Ovary (tissue), 9 donors: ENCODE data around the gene FOXP1. TPM values are rescaled to one million over a fixed set of nuclear protein-coding genes. Genes with fewer than 3 reads are reported as not detected.

Experiments
- DNase-seq, 5 donors: peaks; one replicate each; pipeline ENCODE4 v3.0.0-alpha.2; 2019 to 2020
- H3K27ac ChIP-seq, 2 donors: fragments of 200-600 bp; one replicate each; pipeline versions ENCODE4 v1.5.1 to v1.8.0; 2019 to 2022
- H3K27me3 ChIP-seq: fragments of 200-600 bp; one replicate; pipeline ENCODE4 v1.8.0; 2022
- H3K36me3 ChIP-seq: fragments of 200-600 bp; sonication (generic); one replicate; pipeline ENCODE4 v1.5.1; 2019
- H3K4me1 ChIP-seq: one replicate; pipeline ENCODE4 v1.8.1; 2013; ENCODE audit warnings: mild to moderate bottlenecking, moderate library complexity; ENCODE audit not compliant: insufficient read depth
- H3K4me3 ChIP-seq: fragments of 200-600 bp; sonication (generic); one replicate; pipeline ENCODE4 v1.5.1; 2017
- H3K9me3 ChIP-seq, 2 donors: fragments of 200-600 bp in 1 of 2; sonication (generic) in 1 of 2; one replicate each; pipeline versions ENCODE4 v1.5.1 to v1.8.1; 2013 to 2019; ENCODE audit warnings: mild to moderate bottlenecking in 1 of 2, moderate library complexity in 1 of 2
- CTCF ChIP-seq, 3 donors: fragments of 450-650 bp in 2 of 3; fragments of 200-600 bp in 1 of 3; IDR thresholded peaks; one replicate each; pipeline versions ENCODE4 v1.5.1 to v1.8.0; 2016 to 2022; ENCODE audit warnings: antibody characterized with exemption in 3 of 3, mild to moderate bottlenecking in 1 of 3
- EP300 ChIP-seq: sonication (generic); formaldehyde crosslinking; IDR thresholded peaks from one replicate; pipeline ENCODE4 v1.6.1; 2017; ENCODE audit warnings: antibody characterized with exemption
- POLR2A ChIP-seq: fragments of 450-650 bp; IDR thresholded peaks from one replicate; pipeline ENCODE4 v1.6.1; 2017; ENCODE audit warnings: antibody characterized with exemption, mild to moderate bottlenecking, moderate library complexity
- WGBS, 3 donors: extraction: QIAGEN DNeasy Blood & Tissue Kit in 1 of 3; methylation state at CpG; one replicate each; pipeline versions ENCODE4 v1.1.5 to v1.1.7; 2013 to 2017; 5-methylcytosine and 5-hydroxymethylcytosine counted together
- intact Hi-C, 4 donors: fragments of 100-400 bp; cut with DNase I; formaldehyde crosslinking; loops; one replicate each; pipeline versions ENCODE4 v1.11.0 to v1.15.1; 2022 to 2023
- polyA plus RNA-seq, 2 donors: library from polyadenylated mRNA; stranded (reverse); fragments of 200-250 nt in 1 of 2; fragments of 350-450 nt in 1 of 2; fragmentation: Illumina TruSeq in 1 of 2; extraction: RNeasy Lipid Tissue Mini Kit (QIAGEN cat#74804) in 1 of 2; gene quantifications; one replicate each; pipeline ENCODE4 v1.2.3, GENCODE V29; 2013 to 2014
- total RNA-seq, 7 donors: library from RNA; depleted of rRNA in 2 of 7; stranded (reverse); fragments of >200 nt in 2 of 7; fragmentation: NEBNext Ultra II Directional in 3 of 7; extraction: Animal tissue kit (Norgen Biotek cat#: 25700) in 3 of 7; gene quantifications; one replicate each; pipeline versions ENCODE4 v1.1.0 to v1.2.4, GENCODE V29; 2016 to 2023
- donor health status: DM: no; HTN: no; CAD: no; lungs with moderate emphysema.
- donor health status: DM: no; HTN: no; CAD: no.
- donor health status: Bipolar disorder and iron deficiency.
- donor health status: DM: yes; HTN: yes; CAD: no.
- donor health status: DM: no; HTN: no; CAD: no.
- donor health status: DM: yes; HTN: yes; CAD: no.

Gene FOXP1
- total and polyA plus RNA-seq, 9 donors, result 31.7 to 126 (median 114) TPM

DNA sequence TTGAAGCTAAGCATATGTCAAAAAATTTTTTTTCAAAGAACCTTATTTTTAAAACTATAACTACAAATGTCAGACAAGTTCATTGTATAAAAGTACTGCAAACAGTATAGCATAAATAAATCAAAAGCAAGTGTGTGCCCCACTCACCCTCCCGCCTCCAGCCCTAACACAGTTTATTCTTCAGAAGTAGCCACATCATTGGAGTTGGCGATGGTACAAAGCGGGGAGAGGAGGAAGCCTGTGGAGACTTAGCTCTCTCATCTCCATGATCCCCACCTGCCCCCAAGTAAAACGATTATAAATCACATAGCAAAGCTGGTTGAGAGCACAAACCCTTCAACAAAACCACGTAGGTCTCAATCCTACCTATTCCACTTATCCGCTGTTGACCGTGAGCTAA is 33.6 kb downstream of the FOXP1 start:
- TF ChIP-seq EP300, result no peak
- no peak for TF ChIP-seq CTCF (IDR thresholded peaks at IDR 0.05)
- no peak for TF ChIP-seq POLR2A
- no peak overlapping the region for H3K27ac ChIP-seq
- H3K27me3 ChIP-seq, result no peaks in the 10 kb centered on the region
- 88 to 93% (median 89%) methylated on average over 7 of the region's 7 CpGs for WGBS, 3 donors
- no peaks in the 10 kb centered on the region for H3K4me1 ChIP-seq
- H3K9me3 ChIP-seq, result no peaks in the 10 kb centered on the region
- intact Hi-C loops, result no loop called here
- no peak for DNase-seq
- no peaks in the 10 kb centered on the region for H3K36me3 ChIP-seq
- no peak overlapping the region for H3K4me3 ChIP-seq

DNA sequence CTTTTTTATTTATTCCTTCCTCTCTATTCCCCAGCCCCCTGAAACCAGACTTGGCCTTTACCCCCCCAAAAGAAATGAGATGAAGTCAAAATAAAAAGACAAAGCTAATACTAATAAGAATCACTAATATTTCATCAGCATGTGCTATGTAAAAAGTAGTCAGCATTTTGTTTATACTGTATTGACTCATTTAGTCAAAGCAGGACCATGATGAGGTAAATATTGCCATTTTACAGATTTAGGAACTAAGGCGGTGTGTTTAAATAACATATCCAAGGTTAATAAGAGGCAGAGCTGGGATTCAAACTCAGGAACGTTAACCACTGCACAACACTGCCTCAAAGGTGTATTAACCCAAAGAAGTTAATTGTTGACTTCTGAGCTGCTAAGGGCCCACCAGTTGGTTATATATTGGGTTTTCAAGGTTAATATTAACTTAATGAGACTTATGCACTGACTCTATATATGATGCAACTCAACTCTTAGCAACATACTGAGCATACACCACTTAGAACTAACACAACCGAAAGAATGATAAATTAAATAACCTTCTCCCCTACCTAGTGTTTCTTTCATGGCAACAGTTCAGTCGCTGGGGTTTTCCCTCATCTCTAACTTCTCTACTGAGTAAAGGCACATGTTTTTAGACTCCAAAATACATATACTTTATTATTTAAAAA is 34.7 kb downstream of the FOXP1 start:
- no peak for DNase-seq
- H3K27ac ChIP-seq, result no peak overlapping the region
- H3K9me3 ChIP-seq, result no peaks in the 10 kb centered on the region
- H3K4me3 ChIP-seq, result no peak overlapping the region
- H3K4me1 ChIP-seq, result no peaks in the 10 kb centered on the region
- WGBS, 3 donors, result 84 to 95% (median 90%) methylated on average over 4 of the region's 4 CpGs
- no peaks in the 10 kb centered on the region for H3K36me3 ChIP-seq
- TF ChIP-seq POLR2A, result no peak
- TF ChIP-seq CTCF (IDR thresholded peaks at IDR 0.05), result no peak
- intact Hi-C loops, result no loop called here
- H3K27me3 ChIP-seq, result no peaks in the 10 kb centered on the region

- no peaks in the 10 kb centered on the region for H3K9me3 ChIP-seq
- DNase-seq, result no peak
- no peak overlapping the region for H3K27ac ChIP-seq
- no peaks in the 10 kb centered on the region for H3K36me3 ChIP-seq
- no peaks in the 10 kb centered on the region for H3K27me3 ChIP-seq
- intact Hi-C loops, result no loop called here
- WGBS, 3 donors, result 87 to 94% (median 89%) methylated on average over 4 of the region's 4 CpGs
- peaks cover 7% of the 10 kb centered on the region for H3K4me1 ChIP-seq
- TF ChIP-seq CTCF (IDR thresholded peaks at IDR 0.05), result no peak
- no peak overlapping the region for H3K4me3 ChIP-seq
Observed at GRCh38 chr3:71547249-71548198, 36.0 kb downstream of the FOXP1 start.

DNA sequence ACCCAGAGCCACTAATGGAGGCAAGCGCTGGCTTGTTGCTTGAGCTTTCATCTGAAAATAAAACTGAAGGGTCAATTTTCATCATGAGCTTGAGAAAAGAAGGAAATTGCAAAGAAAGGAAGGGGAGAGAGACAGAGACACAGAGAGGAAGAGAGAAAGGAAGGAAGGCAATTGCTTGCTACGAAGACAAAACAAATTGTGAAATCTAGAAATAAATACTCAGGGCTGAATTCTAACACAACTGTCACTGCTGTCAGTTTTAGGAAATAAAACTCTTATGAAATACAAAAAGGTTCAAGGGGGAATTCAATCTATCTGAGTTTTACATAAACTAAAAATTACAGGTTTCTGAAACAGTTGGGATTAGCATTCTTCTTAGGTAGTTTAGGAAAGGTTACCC is 36.7 kb downstream of the FOXP1 start:
- Histone ChIP-seq H3K9me3 (no peaks in the 10 kb centered on the region), H3K4me1 (peaks cover 7% of the 10 kb centered on the region), H3K36me3 (no peaks in the 10 kb centered on the region), H3K27ac (no peak overlapping the region), H3K27me3 (no peaks in the 10 kb centered on the region), H3K4me3 (no peak overlapping the region)
- DNase-seq, result no peak
- intact Hi-C loops, result no loop called here
- TF ChIP-seq POLR2A (no peak), CTCF (IDR thresholded peaks at IDR 0.05) (no peak), EP300 (no peak)
- WGBS, 3 donors, result 88 to 96% (median 93%) methylated on average over 2 of the region's 2 CpGs
